Smooth muscle cell (in vitro differentiated cells): ENCODE results near the gene SAMD4B. TPM values are rescaled to one million over a fixed set of nuclear protein-coding genes. Genes with fewer than 3 reads are reported as not detected.

ENCODE experiments used
- DNase-seq: peaks from one replicate; lab custom pipeline; 2025; ENCODE audit not compliant: unreplicated experiment; lab: John Stamatoyannopoulos, UW
- H2AFZ ChIP-seq: fragments of 200-600 bp; sonication (generic); 2 replicates; pipeline ENCODE4 v1.6.0; 2016; ENCODE audit warnings: antibody characterized with exemption, low read depth, mild to moderate bottlenecking
- H3F3A ChIP-seq: fragments of 200-600 bp; sonication (generic); 2 replicates; pipeline ENCODE4 v1.6.0; 2017; ENCODE audit warnings: antibody characterized with exemption, low read depth
- H3K27ac ChIP-seq: fragments of 200-600 bp; sonication (generic); 2 replicates; pipeline ENCODE4 v1.5.1; 2016; ENCODE audit warnings: low read depth, mild to moderate bottlenecking
- H3K27me3 ChIP-seq: fragments of 200-600 bp; sonication (generic); 2 replicates; pipeline ENCODE4 v1.6.1; 2016; ENCODE audit warnings: low read depth, mild to moderate bottlenecking
- H3K36me3 ChIP-seq: fragments of 200-600 bp; sonication (generic); 2 replicates; pipeline ENCODE4 v1.5.1; 2016; ENCODE audit warnings: low read depth
- H3K4me1 ChIP-seq: fragments of 200-600 bp; sonication (generic); 2 replicates; pipeline ENCODE4 v1.5.1; 2016; ENCODE audit warnings: low read depth
- H3K4me2 ChIP-seq: fragments of 200-600 bp; sonication (generic); 2 replicates; pipeline ENCODE4 v1.6.0; 2016; ENCODE audit warnings: mild to moderate bottlenecking
- H3K4me3 ChIP-seq: fragments of 200-600 bp; sonication (generic); 2 replicates; pipeline ENCODE4 v1.5.1; 2016; ENCODE audit warnings: mild to moderate bottlenecking
- H3K79me2 ChIP-seq: fragments of 200-600 bp; sonication (generic); 2 replicates; pipeline ENCODE4 v1.6.0; 2016; ENCODE audit warnings: low read depth, mild to moderate bottlenecking
- H3K9ac ChIP-seq: fragments of 200-600 bp; sonication (generic); 2 replicates; pipeline ENCODE4 v1.6.0; 2016; ENCODE audit warnings: low read depth
- H3K9me3 ChIP-seq: fragments of 200-600 bp; sonication (generic); replicated peaks from 2 replicates; pipeline ENCODE4 v1.5.1; 2016; ENCODE audit warnings: low read depth
- H4K20me1 ChIP-seq: fragments of 200-600 bp; sonication (generic); 2 replicates; pipeline ENCODE4 v1.6.0; 2016; ENCODE audit warnings: low read depth
- CTCF ChIP-seq: fragments of 200-600 bp; sonication (generic); IDR thresholded peaks from 2 replicates; pipeline ENCODE4 v1.5.1; 2017; ENCODE audit warnings: borderline replicate concordance, mild to moderate bottlenecking, antibody characterized with exemption; ENCODE audit not compliant: insufficient read depth, poor library complexity, severe bottlenecking
- WGBS: methylation state at CpG from one replicate; pipeline ENCODE4 v1.1.7; 2016; ENCODE audit warnings: low lambda C conversion rate; 5-methylcytosine and 5-hydroxymethylcytosine counted together
- polyA plus RNA-seq: library from polyadenylated mRNA; unstranded; fragments of >200 nt; fragmentation: Nextera tagmentation; extraction: Ambion mirVana; gene quantifications from 2 replicates; pipeline ENCODE4 v1.2.1, GENCODE V29; 2016
- total RNA-seq: library from RNA; depleted of rRNA; stranded (reverse); fragments of >200 nt; gene quantifications from 2 replicates; pipeline ENCODE4 v1.2.3, GENCODE V29; 2014

Gene SAMD4B
- total and polyA plus RNA-seq, 2 experiments from 2014 or later: 58.3 to 61.8 TPM

GRCh38 chr19:39384839-39385568, 42.8 kb downstream of the SAMD4B start:
- peaks cover 13% of the 10 kb centered on the region for H3F3A ChIP-seq
- H3K9me3 ChIP-seq: no peaks in the 10 kb centered on the region
- H3K27me3 ChIP-seq: no peaks in the 10 kb centered on the region
- H3K27ac ChIP-seq: no peak overlapping the region
- no peak overlapping the region for H3K4me3 ChIP-seq
- peaks cover 2% of the 10 kb centered on the region for H3K79me2 ChIP-seq
- no peak overlapping the region for H2AFZ ChIP-seq
- peaks cover 3% of the 10 kb centered on the region for H3K36me3 ChIP-seq
- WGBS: 85% methylated on average over 9 of the region's 9 CpGs
- H3K4me1 ChIP-seq: peaks cover 3% of the 10 kb centered on the region
- no peak overlapping the region for H3K9ac ChIP-seq
- no peak for TF ChIP-seq CTCF
- H4K20me1 ChIP-seq: no peaks in the 10 kb centered on the region
- H3K4me2 ChIP-seq: no peak overlapping the region
- DNase-seq: no peak

GRCh38 chr19:39385629-39386411, 43.6 kb downstream of the SAMD4B start:
- Histone ChIP-seq H3K36me3 (peaks cover 3% of the 10 kb centered on the region), H3K27ac (no peak overlapping the region), H3K27me3 (no peaks in the 10 kb centered on the region), H3F3A (peaks cover 13% of the 10 kb centered on the region), H3K9me3 (no peaks in the 10 kb centered on the region), H2AFZ (no peak overlapping the region), H4K20me1 (no peaks in the 10 kb centered on the region), H3K4me1 (peaks cover 6% of the 10 kb centered on the region), H3K4me2 (no peak overlapping the region), H3K4me3 (no peak overlapping the region), H3K79me2 (peaks cover 7% of the 10 kb centered on the region), H3K9ac (no peak overlapping the region)
- TF ChIP-seq CTCF: no peak
- WGBS: 95% methylated on average over 20 of the region's 20 CpGs
- DNase-seq: no peak

- H3K9me3 ChIP-seq: no peaks in the 10 kb centered on the region
- H3K4me3 ChIP-seq: no peak overlapping the region
- peaks cover 9% of the 10 kb centered on the region for H3K79me2 ChIP-seq
- DNase-seq: no peak
- TF ChIP-seq CTCF: no peak
- no peak overlapping the region for H3K4me2 ChIP-seq
- H3K4me1 ChIP-seq: peaks cover 6% of the 10 kb centered on the region
- H3K27me3 ChIP-seq: no peaks in the 10 kb centered on the region
- H4K20me1 ChIP-seq: no peaks in the 10 kb centered on the region
- H3F3A ChIP-seq: peaks cover 13% of the 10 kb centered on the region
- no peak overlapping the region for H3K27ac ChIP-seq
- peaks cover 3% of the 10 kb centered on the region for H3K36me3 ChIP-seq
- WGBS: 95% methylated on average over 7 of the region's 7 CpGs
- H3K9ac ChIP-seq: no peak overlapping the region
- H2AFZ ChIP-seq: no peak overlapping the region
These were observed 44.3 kb downstream of the SAMD4B start for GRCh38 chr19:39386557-39386956.
